ENCODE measurements around the gene ARAP1.

Gene ARAP1

DNA sequence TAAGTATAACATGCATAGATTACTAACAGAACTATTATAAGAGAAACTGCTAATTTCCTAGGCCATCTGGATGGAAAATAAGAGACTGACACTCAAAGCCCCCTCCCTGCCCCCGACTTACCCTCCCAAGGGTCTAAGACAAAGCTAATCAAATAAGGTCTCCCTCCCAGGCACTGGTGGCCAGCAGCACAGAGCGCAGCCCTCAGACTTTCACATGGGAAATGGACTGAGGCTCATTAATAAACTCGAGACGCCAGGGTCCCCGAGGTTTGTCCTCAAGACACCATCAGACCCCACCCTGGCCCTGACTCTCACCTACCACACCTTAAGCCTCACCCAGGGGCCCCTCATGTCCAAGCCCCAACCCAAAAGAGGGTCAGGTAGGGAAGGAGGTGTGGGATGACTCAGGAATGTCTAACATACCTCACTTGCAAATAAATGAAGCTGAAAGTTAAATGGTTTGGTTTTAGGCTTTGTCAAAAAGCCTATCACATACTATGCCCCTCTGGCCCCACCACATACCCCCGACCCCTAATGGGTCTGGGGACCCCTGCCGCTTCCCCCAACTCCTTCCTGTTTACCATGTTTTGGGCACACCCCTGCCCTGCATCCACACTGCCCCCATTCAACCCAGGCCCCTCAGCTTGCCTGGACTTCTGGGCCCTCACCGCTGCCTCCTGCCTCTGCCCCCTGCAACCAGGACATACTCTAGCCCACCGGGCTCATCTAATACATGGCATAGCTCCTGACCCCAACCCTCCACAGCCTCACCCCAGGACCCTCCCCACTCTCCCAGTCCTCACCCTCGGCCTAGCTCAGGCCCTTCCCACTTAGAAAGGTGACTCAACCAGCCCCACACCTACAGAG lies 11.4 kb downstream of the ARAP1 start:
- no peak for DNase-seq (ENCODE audit: low read depth)
- H3K4me3 ChIP-seq (ENCODE audit: low read depth, low read length): no peak overlapping the region
- TF ChIP-seq MYC (IDR thresholded peaks at IDR 0.05; ENCODE audit: low read depth, low read length) (no peak), POLR2A (IDR thresholded peaks at IDR 0.05; ENCODE audit: extremely low read depth, insufficient read length) (no peak)
- TF ChIP-seq, protein P1, sequence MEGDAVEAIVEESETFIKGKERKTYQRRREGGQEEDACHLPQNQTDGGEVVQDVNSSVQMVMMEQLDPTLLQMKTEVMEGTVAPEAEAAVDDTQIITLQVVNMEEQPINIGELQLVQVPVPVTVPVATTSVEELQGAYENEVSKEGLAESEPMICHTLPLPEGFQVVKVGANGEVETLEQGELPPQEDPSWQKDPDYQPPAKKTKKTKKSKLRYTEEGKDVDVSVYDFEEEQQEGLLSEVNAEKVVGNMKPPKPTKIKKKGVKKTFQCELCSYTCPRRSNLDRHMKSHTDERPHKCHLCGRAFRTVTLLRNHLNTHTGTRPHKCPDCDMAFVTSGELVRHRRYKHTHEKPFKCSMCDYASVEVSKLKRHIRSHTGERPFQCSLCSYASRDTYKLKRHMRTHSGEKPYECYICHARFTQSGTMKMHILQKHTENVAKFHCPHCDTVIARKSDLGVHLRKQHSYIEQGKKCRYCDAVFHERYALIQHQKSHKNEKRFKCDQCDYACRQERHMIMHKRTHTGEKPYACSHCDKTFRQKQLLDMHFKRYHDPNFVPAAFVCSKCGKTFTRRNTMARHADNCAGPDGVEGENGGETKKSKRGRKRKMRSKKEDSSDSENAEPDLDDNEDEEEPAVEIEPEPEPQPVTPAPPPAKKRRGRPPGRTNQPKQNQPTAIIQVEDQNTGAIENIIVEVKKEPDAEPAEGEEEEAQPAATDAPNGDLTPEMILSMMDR (IDR thresholded peaks at IDR 0.05; ENCODE audit: low read depth, low read length): no peak
- TF ChIP-seq, protein P2, sequence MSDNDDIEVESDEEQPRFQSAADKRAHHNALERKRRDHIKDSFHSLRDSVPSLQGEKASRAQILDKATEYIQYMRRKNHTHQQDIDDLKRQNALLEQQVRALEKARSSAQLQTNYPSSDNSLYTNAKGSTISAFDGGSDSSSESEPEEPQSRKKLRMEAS (IDR thresholded peaks at IDR 0.05; ENCODE audit: low read depth, low read length): no peak

DNA sequence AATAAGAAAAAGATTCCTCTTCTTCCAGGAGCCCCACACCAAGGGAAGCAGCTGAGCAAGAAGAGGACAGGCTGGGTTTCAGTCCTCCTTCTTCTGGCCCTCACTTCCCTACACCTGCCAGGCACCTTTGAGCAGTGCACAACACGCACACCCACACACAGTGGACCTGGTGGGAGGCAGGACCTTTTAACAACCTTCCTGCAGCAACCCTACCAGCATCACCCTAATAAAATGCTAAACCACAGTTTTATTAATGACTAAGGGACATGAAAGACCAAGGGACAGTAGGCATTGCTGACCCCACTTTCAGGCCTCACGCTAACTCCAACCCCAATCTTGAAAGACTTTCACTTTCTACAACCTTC lies 12.2 kb downstream of the ARAP1 start:
- TF ChIP-seq MYC (IDR thresholded peaks at IDR 0.05; ENCODE audit: low read depth, low read length) (no peak), POLR2A (IDR thresholded peaks at IDR 0.05; ENCODE audit: extremely low read depth, insufficient read length) (no peak)
- TF ChIP-seq, protein P2 (IDR thresholded peaks at IDR 0.05; ENCODE audit: low read depth, low read length): no peak
- TF ChIP-seq, protein P1 (IDR thresholded peaks at IDR 0.05; ENCODE audit: low read depth, low read length): no peak
- DNase-seq (ENCODE audit: low read depth): no peak
- H3K4me3 ChIP-seq (ENCODE audit: low read depth, low read length): no peak overlapping the region

DNA sequence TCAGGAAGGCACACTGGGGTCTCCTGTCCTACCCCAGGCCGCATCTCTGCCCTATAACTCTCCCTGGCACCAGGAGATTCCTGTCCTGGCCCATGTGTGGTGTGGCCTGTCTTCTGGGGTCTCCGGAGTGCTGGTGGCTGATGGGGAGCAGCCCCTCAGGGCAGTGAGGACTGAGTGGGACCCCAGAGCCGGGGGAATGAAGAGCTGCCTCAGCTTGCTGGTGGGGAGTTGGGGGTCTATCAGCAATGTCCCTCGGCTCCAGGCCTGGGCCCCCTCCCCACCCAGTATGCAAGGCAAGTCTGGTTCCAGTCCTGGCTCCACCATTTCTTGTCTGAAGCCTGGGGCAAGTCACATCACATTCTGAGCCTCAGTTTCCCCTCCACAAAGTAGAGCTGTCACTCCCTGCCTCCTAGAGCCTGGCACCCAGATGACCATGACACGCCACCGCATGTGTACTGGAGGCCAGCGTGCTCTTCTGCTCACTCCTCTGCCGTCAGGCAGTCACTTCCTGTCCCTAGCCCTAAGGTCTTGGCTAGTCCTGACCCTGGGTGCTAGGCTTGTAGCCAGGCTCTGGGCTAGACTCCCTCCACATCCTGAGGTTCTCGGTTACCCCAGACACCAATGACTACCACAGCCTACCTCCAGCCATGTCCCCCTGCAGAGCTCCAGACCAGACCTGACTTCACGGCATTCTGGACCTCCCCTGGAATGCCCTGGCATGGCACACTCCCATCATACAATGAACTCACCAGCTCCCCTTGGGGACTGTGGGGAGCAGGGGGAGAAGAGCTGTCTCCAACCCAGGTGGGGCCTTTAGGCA lies 12.8 kb downstream of the ARAP1 start:
- TF ChIP-seq, protein P1 (IDR thresholded peaks at IDR 0.05; ENCODE audit: low read depth, low read length): no peak
- no peak for TF ChIP-seq MYC (IDR thresholded peaks at IDR 0.05; ENCODE audit: low read depth, low read length)
- TF ChIP-seq POLR2A (IDR thresholded peaks at IDR 0.05; ENCODE audit: extremely low read depth, insufficient read length): no peak
- TF ChIP-seq, protein P2 (IDR thresholded peaks at IDR 0.05; ENCODE audit: low read depth, low read length): 0 out of 2 replicates have a peak, but pooled peaks have one; percentile 31
- DNase-seq (ENCODE audit: low read depth): peak; percentile 47
- H3K4me3 ChIP-seq (ENCODE audit: low read depth, low read length): no peak overlapping the region

DNA sequence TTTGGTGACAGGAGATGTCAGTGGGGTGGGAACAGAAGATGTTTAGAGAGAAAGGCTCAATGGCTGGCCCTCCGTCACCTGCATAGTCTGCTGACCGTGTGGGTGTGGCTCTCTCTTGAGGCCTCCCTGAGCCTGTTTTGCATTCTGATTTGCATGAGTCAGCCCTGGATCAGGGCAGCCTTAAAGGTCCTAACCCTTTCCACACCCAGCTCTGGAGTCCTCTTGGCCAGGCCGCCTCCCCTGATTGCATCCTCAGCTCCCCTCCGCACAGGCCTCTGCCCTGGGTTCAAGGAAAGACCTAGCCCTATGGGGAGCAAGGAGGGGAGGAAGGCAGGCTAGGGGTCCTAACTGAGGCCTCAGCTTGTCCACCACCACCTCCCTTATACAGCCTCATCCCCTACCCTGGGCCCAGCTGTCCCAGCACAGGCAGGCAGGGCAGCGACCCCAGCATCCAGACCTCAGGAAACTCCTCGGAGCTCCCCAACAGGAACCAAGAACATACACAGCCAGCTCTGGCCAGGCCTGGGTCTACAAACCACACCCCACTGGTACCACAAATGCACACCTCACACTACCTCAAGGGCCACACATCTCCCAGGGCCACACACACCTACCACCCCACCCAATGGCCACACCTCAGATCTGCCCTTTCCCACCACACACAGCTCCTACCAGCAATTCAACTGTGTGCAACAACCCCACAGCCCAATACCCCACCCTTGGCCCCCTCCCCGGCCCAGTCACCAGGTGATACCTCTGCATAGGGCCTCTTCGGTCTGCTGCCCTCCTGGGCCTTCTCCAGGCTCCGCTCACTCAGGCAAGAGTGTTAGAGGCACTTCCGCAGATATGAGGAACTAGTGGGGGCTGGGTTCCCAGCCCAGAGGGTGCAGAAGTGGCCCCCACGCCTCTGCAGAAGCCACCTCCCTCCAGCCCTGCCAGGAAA lies 13.7 kb downstream of the ARAP1 start:
- TF ChIP-seq, protein P2 (IDR thresholded peaks at IDR 0.05; ENCODE audit: low read depth, low read length): no peak
- no peak for TF ChIP-seq POLR2A (IDR thresholded peaks at IDR 0.05; ENCODE audit: extremely low read depth, insufficient read length)
- TF ChIP-seq, protein P1 (IDR thresholded peaks at IDR 0.05; ENCODE audit: low read depth, low read length): no peak
- peak; percentile 49; the same call in 1 of the 2 replicates for TF ChIP-seq MYC (IDR thresholded peaks at IDR 0.05; ENCODE audit: low read depth, low read length)
- peak; percentile 81 for DNase-seq (ENCODE audit: low read depth)
- peak overlapping the region; percentile 46 for H3K4me3 ChIP-seq (ENCODE audit: low read depth, low read length)

DNA sequence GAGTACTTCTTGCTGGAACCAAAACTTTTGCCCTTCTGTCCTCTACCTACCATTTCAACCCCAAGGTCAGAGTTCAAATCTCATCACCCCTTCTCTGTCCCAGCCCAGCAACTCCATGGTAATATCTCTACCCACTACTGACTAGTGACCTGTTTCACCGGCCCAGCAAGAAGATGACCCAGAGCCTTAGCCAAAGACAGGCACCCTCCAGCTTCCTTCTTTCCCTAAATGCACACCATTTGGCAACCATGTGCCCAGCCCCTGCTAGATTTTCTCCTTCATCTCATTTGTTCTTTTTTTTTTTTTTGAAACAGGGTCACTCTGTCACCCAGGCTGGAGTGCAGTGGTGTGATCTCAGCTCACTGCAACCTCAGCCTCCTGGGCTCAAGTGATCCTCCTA lies 14.9 kb downstream of the ARAP1 start:
- TF ChIP-seq, protein P2 (IDR thresholded peaks at IDR 0.05; ENCODE audit: low read depth, low read length): no peak
- TF ChIP-seq POLR2A (IDR thresholded peaks at IDR 0.05; ENCODE audit: extremely low read depth, insufficient read length) (no peak), MYC (IDR thresholded peaks at IDR 0.05; ENCODE audit: low read depth, low read length) (no peak)
- TF ChIP-seq, protein P1 (IDR thresholded peaks at IDR 0.05; ENCODE audit: low read depth, low read length): no peak
- DNase-seq (ENCODE audit: low read depth): no peak
- H3K4me3 ChIP-seq (ENCODE audit: low read depth, low read length): peak overlapping the region; percentile 41
